Measurements from ENCODE around the gene MDK.

The MDK gene

DNA sequence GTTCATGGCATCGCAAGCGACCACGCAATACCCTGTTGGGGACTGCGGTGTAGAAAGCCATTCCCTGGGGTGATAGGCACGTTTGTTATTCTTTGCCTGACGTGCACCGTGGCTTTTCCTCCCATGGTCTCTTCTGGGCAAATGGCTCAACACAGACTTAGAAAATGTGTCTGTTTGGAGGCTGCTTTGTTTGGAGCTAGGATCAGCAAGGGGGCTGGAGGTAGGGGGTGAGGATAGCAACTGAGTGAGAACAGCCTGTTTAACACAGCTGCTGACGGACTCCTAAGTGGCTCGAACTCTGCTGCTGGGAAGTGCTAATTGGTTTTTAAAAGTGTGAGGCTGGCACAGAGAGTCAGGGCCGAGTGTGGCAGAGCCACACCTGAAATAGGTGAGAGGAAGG is 26.2 kb downstream of the MDK start:
- no peak for DNase-seq

DNA sequence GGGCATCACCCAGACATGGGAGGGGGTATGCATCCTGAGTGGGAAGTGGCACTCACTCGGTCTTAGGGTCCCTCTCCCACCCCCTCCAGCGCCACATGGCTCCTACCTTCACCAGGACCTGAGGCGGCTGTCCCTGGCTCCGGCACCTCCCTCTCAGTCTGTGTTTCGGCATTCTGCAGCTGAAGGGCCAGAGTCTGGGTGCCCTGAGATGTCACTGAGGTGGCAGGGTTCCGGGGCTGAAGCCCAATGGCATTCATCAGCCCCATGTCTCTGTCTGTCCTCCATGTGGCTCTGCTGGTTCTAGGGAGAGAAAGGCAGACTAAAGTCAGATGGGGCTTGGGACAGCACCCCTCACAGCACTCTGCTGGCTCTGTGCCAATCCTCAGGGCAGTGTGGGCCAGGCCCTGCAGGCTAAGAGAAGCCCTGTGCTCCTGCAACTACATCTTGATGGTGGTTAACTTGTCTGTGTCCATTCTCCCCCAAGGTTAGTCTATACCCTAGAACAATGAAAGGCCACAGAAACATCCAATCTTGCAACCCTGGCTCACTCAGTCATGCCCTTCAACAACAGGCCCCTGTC is 27.0 kb downstream of the MDK start:
- no peak for DNase-seq

DNA sequence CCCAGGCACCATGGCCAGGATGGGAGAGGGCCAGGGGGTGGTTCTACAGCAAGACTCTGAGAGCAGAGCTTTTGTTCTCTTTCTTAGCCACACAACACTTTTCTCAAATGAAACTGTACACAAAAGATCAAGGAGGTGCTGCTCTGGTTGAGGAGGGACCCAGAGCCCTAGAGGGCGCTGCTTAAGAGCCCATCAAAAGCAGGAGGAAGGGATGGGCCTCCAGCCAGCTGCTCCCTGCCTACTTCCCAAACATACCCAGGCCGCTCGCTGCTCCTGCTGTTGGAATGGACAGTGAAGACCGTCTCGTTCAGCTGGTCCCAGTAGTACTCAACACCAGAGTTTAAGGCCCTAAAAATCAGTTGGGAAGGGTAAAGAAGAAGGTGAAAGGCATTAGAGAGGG is 28.6 kb downstream of the MDK start:
- DNase-seq: peak; percentile 63

DNA sequence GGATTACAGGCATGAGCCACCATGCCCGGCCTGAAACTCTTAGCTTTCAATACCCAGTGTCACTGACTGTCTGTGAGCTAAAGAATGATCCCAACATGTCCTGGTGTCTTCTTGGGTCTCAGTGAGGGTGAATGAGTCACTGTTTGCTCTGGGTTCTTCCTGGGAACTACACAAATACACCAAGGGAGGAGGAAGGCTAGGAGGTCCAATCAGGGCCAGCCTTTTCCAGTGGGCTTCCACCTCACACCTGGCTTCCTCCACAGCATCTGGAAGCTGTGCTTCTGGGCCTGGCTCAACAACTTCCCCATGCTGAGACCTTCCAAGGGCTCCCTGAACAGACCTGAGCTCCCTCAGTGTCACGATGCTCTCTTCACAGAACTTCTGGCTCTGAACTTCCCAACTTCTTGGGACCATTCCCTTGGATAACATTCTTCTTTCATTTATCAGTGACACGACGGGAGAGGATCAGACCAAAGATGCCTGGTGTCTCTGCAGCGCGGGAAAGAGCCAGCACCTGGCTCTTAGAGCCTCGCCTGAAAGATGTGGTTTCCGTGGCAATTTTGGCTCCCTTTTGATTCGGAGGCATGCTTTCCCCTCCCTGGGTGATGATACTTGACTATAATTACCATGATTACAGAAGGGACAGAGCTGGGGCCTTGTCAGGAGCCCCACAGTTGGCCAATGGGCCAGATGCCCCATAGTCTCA is 32.4 kb downstream of the MDK start:
- DNase-seq: peak; percentile 98

DNA sequence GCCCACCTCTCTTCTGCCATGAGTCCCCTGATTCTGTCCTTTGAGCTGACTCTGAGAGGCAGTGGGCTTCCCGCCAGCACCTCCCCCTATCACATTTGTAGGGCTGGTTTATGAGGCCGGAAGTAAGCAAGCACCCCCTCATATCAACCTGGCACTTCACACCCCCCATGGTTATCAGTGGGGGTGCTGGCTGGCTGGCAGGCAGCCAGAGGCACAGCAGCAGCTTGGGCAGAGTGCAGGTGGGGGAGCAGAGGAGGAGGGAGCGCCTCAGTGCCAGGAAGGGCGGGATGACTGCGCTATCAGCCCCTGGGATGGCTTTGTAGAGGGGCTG is 33.0 kb downstream of the MDK start:
- DNase-seq: peak; percentile 98

DNA sequence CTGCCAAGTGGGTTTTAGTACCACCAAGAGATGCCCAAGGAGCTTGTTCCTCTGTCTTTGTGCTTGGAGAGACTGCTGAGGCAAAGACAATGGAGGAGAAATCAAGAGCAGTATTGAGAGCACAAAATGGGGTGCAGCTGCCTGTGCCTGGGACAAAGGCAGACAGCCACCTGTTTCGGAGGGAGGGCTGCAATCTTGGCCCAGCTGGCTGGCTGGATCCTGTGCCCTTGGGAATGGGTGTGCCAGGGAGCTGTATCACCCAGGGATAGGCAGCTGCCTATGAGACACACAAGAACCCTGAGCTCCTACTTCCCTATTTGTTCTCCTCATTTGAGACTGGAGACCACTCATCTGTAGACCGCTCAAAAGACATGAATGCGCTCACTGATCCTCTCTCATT is 33.4 kb downstream of the MDK start:
- DNase-seq: peak; percentile 85

DNA sequence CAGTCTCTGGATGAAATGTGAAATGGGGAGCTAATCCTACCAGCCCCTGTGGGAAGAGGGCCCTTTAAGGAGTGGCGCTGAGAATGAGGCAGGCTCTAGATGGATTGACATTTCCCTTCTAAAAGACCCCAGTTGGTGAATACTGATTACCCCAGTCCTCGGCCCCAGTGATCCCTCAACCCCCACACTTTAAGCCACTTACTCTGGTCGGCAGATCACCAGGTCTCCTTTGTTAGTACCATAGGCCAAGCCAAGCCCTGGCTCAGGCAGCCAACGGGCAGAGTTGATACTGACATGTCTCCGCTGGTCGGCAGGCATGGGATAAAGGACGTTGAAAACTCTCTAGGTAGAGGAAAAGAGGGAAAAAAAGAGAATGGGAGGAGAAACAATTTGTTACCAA is 36.2 kb downstream of the MDK start:
- no peak for DNase-seq

DNA sequence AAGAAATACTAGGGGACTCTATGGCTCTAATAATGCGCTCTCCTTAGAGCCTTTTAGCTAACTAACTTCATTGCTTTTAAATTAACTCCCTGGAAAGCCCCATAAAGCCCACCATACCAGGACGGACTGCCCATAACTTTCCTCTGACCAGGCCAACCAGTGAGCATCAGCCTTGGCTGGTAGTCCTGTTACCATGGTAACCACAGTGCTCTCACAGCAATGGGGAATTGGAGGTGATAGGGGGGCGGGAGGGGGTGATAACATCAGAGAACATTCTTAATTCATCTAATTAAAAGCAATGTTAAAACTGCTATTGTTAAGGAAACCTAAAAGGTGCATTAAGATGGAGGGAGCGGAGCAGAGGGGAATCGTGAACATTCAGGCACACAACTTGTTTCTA is 37.3 kb downstream of the MDK start:
- no peak for DNase-seq

DNA sequence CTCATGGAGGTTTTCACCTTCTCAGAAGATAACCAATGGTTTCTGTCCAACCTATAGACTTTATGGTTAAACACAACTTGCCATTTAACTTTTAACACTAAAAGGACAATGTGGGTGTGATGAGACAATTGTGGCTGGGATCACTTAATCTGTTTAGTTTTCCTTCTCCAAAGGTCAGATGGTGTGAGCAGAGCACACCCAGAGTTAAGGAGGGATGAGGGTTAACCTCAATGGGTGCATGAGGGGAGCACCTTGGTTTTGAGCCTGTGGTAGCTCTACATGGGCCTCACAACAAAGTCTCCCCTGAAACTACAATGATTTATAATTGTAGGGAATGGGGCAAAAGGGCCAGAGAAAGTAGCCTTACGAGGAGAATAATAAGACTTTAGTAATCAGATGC is 39.0 kb downstream of the MDK start:
- DNase-seq: no peak

DNA sequence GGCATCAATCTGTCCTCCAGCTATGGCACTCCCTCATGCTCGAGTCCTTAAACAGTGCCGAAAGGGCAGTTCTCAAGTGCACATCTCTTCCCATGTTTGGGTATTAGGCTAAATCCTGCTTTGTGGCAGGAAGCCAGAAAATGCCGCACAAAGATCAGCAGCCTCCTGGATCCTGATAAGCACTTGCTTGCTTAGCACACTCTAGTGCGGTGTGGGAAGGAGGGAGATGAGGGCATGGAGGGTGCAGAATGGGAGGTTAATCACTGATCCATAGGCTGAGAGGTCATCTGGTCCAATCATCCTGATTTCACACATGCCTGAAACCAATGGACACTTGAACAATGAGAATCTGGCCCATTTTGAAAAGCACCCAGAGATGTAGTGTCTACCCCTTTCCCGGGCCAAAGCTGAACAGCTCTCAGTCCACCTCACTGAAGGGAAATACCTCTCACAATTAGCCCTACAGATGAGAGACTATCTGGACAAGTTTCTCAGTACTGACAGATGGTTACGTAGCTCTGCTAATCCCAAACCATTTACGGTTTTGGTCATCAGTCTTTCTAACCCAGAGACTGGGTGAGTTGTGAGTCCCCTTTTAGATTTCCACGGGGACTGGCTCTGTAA is 39.9 kb downstream of the MDK start:
- DNase-seq: no peak

DNA sequence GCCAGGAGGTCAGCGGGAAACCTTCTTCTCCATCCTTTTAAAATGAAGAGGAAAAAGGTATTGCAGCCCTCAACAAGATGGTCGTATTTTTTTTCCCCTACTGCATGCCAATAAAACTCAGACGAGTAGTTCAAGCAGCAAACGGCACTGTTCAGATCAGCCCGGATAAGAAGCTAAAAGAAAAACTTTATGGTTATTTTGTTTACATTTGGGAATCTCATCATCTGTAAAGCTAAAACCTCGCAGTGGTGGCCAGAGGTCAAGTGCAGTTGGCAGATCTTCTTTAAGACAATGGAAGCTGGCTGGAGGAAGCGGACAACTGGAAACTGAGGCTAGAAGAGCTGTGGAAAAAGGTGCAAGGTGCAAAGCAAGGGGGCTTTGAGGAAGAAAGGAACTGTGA is 41.1 kb downstream of the MDK start:
- no peak for DNase-seq

DNA sequence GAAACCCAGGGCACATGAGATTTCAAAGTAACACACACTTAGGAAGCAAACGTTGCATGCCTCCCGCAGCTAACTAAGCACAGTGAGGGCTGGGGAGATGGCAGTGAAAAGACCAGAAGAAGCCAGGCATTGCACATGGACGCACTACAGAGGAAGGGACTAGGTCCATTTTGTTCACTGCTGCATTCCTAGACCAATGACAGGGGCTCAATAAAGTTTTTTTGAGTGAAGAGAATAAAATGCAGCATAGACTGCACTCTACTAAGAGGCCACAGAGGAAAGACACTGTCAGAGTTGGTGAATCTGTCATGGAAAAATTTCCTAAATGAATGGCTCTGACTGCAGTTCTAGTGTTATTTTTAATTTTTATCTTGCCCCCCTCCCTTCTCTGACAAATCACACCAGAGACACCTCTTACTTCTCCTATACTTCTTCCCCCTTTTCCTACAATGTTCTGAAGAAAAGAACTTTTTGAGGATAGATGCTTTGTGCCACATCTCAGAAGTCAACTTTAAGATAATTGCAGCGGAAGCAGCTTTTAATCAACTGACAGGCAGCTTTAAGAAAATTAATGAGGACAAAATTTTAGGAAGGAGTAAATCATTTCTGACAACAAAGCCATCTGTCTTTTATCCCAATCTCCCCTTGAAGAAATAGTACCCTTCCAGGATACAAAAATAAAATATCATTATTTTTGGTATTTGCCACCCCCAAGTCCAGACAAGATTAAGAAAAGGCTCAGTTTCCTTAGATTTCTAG is 44.9 kb downstream of the MDK start:
- no peak for DNase-seq

DNA sequence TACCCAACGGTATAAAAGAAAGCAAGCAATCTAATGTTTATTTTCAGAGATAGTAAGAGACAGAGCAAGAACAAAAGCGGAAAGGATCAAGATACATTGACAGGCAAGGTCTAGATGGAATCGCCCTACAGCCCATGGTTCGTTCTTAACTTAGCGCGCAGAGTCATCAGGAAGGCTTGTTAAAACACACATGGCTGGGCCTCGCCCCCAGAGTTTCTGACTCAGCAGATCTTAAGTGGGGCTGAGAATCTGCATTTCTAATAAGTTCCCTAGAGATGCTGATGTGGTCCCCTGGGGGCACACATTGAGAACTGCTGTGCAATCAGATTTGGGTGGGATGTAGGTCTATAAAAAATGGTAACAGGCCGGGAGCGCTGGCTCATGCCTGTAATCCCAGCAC is 45.9 kb downstream of the MDK start:
- no peak for DNase-seq

DNA sequence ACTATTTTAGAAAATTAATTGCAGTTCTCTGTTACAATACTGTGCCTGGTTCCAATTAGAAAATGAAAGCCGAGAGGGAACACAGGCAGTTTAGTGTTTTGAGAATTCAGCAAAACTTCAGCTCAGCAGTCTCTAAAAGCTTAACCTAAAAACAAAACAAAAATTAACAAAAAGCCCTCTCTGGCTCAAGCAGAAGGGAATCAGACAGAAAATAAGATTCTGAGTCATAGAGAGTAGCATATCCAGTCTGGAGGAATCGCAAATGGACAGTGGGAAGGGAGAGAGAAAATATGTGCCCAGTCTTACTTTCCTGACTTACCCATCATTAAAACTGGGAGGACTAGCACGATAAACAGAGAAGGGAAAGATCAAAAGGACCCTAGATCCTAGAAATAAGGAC is 48.2 kb downstream of the MDK start:
- no peak for DNase-seq

DNA sequence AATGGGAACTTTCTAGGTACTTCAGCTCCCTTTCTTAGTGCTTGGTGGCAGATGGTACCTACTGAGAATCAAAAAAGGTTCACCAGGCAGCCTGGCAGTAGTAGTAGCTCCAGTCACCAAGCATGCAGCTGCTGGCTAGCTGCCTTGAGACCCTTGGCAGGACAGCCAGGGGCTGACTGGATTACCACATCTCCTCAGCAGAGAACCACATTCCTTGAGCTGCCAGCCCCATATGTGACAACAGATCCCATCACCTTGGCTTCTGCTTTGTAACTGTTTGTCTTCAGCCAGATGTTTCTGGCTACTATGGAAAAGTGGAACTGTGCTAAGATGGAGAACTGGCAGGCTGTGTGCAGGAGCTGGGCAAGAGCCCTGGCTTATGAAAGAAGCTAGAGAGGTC is 49.7 kb downstream of the MDK start:
- no peak for DNase-seq

All from NCI-H69 (cell line).